ENCODE measurements around the gene DPPA5. TPM values are rescaled to one million over a fixed set of nuclear protein-coding genes. Genes with fewer than 3 reads are reported as not detected.
A peak's percentile ranks its signal among the peaks of the same experiment; 100 is the strongest.

DPPA5 gene
- total and polyA plus RNA-seq, 2 of the 13 experiments (the other 11 are each of a cell fraction or from before 2014, with no cell fraction given), result not detected

- TF ChIP-seq CSRNP1 (CRISPR knock-in tag; IDR thresholded peaks at IDR 0.05) (0 out of 2 replicates have a peak, but pooled peaks have one; percentile 35), EZH2 (conservative IDR thresholded peaks at IDR 0.05; ENCODE audit: low read depth, low read length) (peak; percentile 70; the same call in 1 of the 2 replicates), ZNF562 (CRISPR knock-in tag; IDR thresholded peaks at IDR 0.05; ENCODE audit: borderline replicate concordance) (no peak), FOXO4 (CRISPR knock-in tag; conservative IDR thresholded peaks at IDR 0.05) (no peak), CHD2 (IDR thresholded peaks at IDR 0.05; ENCODE audit: low read depth, low read length) (no peak), ARNT2 (CRISPR knock-in tag; IDR thresholded peaks at IDR 0.05; ENCODE audit: low read depth) (no peak), YEATS2 (CRISPR knock-in tag; IDR thresholded peaks at IDR 0.05; ENCODE audit: borderline replicate concordance) (no peak), ZNF746 (CRISPR knock-in tag; IDR thresholded peaks at IDR 0.05) (no peak), MBD4 (IDR thresholded peaks at IDR 0.05; ENCODE audit: borderline replicate concordance, low read length) (no peak), DMTF1 (CRISPR knock-in tag; IDR thresholded peaks at IDR 0.05) (no peak), HOXA5 (CRISPR knock-in tag; IDR thresholded peaks at IDR 0.05) (no peak), ZSCAN29 (CRISPR knock-in tag; conservative IDR thresholded peaks at IDR 0.05) (no peak), PRDM10 (CRISPR knock-in tag; IDR thresholded peaks at IDR 0.05; ENCODE audit: low read depth) (no peak), ZNF777 (CRISPR knock-in tag; IDR thresholded peaks at IDR 0.05) (peak; percentile 46; the same call in 1 of the 2 replicates), FOXK2 (IDR thresholded peaks at IDR 0.05) (no peak), KLF9 (CRISPR knock-in tag; IDR thresholded peaks at IDR 0.05; ENCODE audit: low read depth) (no peak), HNF1B (CRISPR knock-in tag; IDR thresholded peaks at IDR 0.05) (no peak), ZNF382 (CRISPR knock-in tag; IDR thresholded peaks at IDR 0.05; ENCODE audit: borderline replicate concordance) (no peak), SMYD3 (CRISPR knock-in tag; IDR thresholded peaks at IDR 0.05) (no peak)
These were observed 34.9 kb upstream of the DPPA5 start (continued) for GRCh38 chr6:73388800-73389512.

Data from HepG2 (cell line).